MCF 10A (cell line): ENCODE measurements around the gene TUBG1. TPM values are rescaled to one million over a fixed set of nuclear protein-coding genes. Genes with fewer than 3 reads are reported as not detected.
"Not testable (repeated sequence)": the region's sequence is repeated elsewhere in the genome, so short reads cannot be mapped to it uniquely, and the experiment has no call there.

Experiments
- BruUV-seq: library from RNA; stranded (reverse); fragments of 400-500 nt; replicated peaks from 2 replicates; lab custom pipeline; 2021; lab: Mats Ljungman, UMichigan
- CTCF ChIA-PET: fragments of 300-600 bp; sonication (Branson Sonifier 250); formaldehyde crosslinking; extraction: SDS; loops from one replicate; lab custom pipeline; 2021; ENCODE audit warnings: antibody characterized with exemption, inconsistent platforms; lab: Yijun Ruan, JAX
- POLR2A ChIA-PET: fragments of 300-600, 350-650 bp; sonication (Branson Sonifier 250); formaldehyde crosslinking; extraction: SDS; loops from one replicate; lab custom pipeline; 2020; ENCODE audit warnings: antibody characterized with exemption, inconsistent platforms; lab: Yijun Ruan, JAX
- DNase-seq: peaks from one replicate; pipeline ENCODE4 v3.0.0-alpha.2; 2018; ENCODE audit not compliant: unreplicated experiment
- H3K27ac Mint-ChIP-seq: one replicate; pipeline ENCODE4 v1.8.0; 2022; ENCODE audit warnings: mild to moderate bottlenecking, low read depth, mixed read lengths; ENCODE audit not compliant: unreplicated experiment
- H3K27me3 Mint-ChIP-seq: one replicate; pipeline ENCODE4 v1.8.0; 2022; ENCODE audit warnings: mixed read lengths; ENCODE audit not compliant: insufficient read depth, unreplicated experiment
- H3K36me3 Mint-ChIP-seq: one replicate; pipeline ENCODE4 v1.8.0; 2022; ENCODE audit warnings: mild to moderate bottlenecking, moderate library complexity, mixed read lengths; ENCODE audit not compliant: insufficient read depth, unreplicated experiment
- H3K4me1 Mint-ChIP-seq: one replicate; pipeline ENCODE4 v1.8.0; 2022; ENCODE audit warnings: mixed read lengths; ENCODE audit not compliant: insufficient read depth, unreplicated experiment
- H3K4me3 Mint-ChIP-seq: one replicate; pipeline ENCODE4 v1.8.0; 2022; ENCODE audit warnings: mild to moderate bottlenecking, moderate library complexity, mixed read lengths; ENCODE audit not compliant: unreplicated experiment
- H3K9me3 Mint-ChIP-seq: one replicate; pipeline ENCODE4 v1.8.0; 2022; ENCODE audit warnings: mixed read lengths; ENCODE audit not compliant: unreplicated experiment
- intact Hi-C: fragments of 100-400 bp; cut with micrococcal nuclease; formaldehyde crosslinking; loops from 2 replicates; pipeline ENCODE4 v1.14.1; 2022
- total RNA-seq: library from RNA; stranded (reverse); gene quantifications from 2 replicates; pipeline ENCODE4 v1.2.3, GENCODE V29; 2022
- TF ChIP-seq, protein P1 (sequence below): fragments of 200-600 bp; IDR thresholded peaks from one replicate; pipeline ENCODE4 v1.8.0; 2022; ENCODE audit warnings: antibody characterized with exemption, mild to moderate bottlenecking; ENCODE audit not compliant: unreplicated experiment

Gene TUBG1
- total RNA-seq, 1 experiment from 2014 or later, result 60.2 TPM

- peaks cover 38% of the 10 kb centered on the region for H3K36me3 Mint-ChIP-seq
- H3K4me3 Mint-ChIP-seq, result no peak overlapping the region
- no TSS peak for BruUV-seq
- no peaks in the 10 kb centered on the region for H3K9me3 Mint-ChIP-seq
- ChIA-PET CTCF (interaction anchor here (0.7 kb wide), 1 partner anchor 10 kb away, joined by 3 read pairs; no protein-coding TSS in a partner anchor), POLR2A (interaction anchor here (0.6 to 0.7 kb wide), 3 partner anchors 11 to 69 kb away, joined by 3 to 7 read pairs (median 4); no protein-coding TSS in a partner anchor)
- TF ChIP-seq, protein P1, sequence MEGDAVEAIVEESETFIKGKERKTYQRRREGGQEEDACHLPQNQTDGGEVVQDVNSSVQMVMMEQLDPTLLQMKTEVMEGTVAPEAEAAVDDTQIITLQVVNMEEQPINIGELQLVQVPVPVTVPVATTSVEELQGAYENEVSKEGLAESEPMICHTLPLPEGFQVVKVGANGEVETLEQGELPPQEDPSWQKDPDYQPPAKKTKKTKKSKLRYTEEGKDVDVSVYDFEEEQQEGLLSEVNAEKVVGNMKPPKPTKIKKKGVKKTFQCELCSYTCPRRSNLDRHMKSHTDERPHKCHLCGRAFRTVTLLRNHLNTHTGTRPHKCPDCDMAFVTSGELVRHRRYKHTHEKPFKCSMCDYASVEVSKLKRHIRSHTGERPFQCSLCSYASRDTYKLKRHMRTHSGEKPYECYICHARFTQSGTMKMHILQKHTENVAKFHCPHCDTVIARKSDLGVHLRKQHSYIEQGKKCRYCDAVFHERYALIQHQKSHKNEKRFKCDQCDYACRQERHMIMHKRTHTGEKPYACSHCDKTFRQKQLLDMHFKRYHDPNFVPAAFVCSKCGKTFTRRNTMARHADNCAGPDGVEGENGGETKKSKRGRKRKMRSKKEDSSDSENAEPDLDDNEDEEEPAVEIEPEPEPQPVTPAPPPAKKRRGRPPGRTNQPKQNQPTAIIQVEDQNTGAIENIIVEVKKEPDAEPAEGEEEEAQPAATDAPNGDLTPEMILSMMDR, result no peak
- DNase-seq, result no peak
- intact Hi-C loops, result no loop called here
- no peaks in the 10 kb centered on the region for H3K27me3 Mint-ChIP-seq
- H3K27ac Mint-ChIP-seq, result no peak overlapping the region
- peaks cover 10% of the 10 kb centered on the region for H3K4me1 Mint-ChIP-seq
Measured at GRCh38 chr17:42613699-42614295, 4.3 kb downstream of the TUBG1 start.

GRCh38 chr17:42617956-42618431 is 8.5 kb downstream of the TUBG1 start:
- Mint-ChIP-seq H3K27ac (no peak overlapping the region), H3K27me3 (no peaks in the 10 kb centered on the region), H3K4me1 (peaks cover 15% of the 10 kb centered on the region), H3K4me3 (no peak overlapping the region), H3K9me3 (no peaks in the 10 kb centered on the region), H3K36me3 (peaks cover 32% of the 10 kb centered on the region)
- ChIA-PET CTCF (interaction anchor here (0.7 to 7.0 kb wide), 12 partner anchors 9 to 211 kb away, joined by 3 to 61 read pairs (median 4); partner anchors contain the start of genes PLEKHH3, RETREG3 and TUBG1), POLR2A (interaction anchor here (0.6 to 8.2 kb wide), 13 partner anchors 9 to 88 kb away, joined by 3 to 110 read pairs (median 9); partner anchors contain the start of genes PLEKHH3, PSMC3IP, RETREG3 and TUBG1)
- peak; percentile 14 for DNase-seq
- intact Hi-C loops, result loop anchor here (1.0 kb wide), 1 partner anchor 145 kb away; no protein-coding TSS in a partner anchor
- no TSS peak for BruUV-seq
- TF ChIP-seq, protein P1, result no peak

DNA sequence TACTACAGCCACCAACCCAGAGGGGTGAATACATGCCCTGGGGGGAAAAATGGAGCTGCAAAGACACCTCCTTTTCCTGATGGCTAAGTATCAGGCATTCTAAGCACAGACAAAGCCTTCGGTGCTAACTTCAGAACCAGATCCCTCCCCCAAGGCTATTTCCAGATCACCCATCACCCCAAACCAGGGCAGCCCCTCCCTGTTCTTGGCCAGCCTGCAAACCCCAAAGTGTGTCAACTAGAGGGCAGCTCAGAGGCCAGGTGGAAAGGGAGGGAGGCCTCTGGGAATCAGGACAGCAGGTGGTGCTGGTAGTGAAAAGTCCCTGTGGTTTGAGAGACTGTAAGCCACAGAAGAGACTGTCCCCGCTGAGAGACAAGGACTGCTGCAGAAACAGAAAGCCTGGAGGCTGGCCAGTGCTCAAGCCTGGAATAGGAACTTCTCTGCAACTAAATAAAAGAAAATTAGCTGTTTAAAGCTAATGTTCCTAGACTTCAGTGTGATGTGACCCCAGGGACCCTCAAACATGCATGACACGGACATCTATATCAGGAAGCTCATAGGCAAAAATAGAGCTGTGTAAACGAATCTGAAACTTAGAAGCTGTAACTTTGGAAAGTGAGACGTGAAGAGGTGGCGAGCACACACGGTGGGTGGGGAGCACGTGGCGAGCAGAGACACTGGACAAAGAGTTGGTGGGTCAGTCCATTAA is 9.1 kb downstream of the TUBG1 start:
- BruUV-seq, result no TSS peak
- peak; percentile 80 for DNase-seq
- peaks cover 15% of the 10 kb centered on the region for H3K4me1 Mint-ChIP-seq
- POLR2A ChIA-PET, result interaction anchor here (0.6 to 8.2 kb wide), 13 partner anchors 10 to 205 kb away, joined by 3 to 110 read pairs (median 9); partner anchors contain the start of genes BECN1, PLEKHH3, PSMC3IP and RETREG3
- TF ChIP-seq, protein P1, result peak; percentile 47
- CTCF ChIA-PET, result interaction anchor here (0.6 to 7.0 kb wide), 15 partner anchors 9 to 212 kb away, joined by 3 to 61 read pairs (median 4); partner anchors contain the start of genes PLEKHH3, RETREG3 and TUBG1
- intact Hi-C loops, result loop anchor here (1.0 kb wide), 1 partner anchor 145 kb away; no protein-coding TSS in a partner anchor
- H3K36me3 Mint-ChIP-seq, result peaks cover 26% of the 10 kb centered on the region
- no peak overlapping the region for H3K4me3 Mint-ChIP-seq
- no peaks in the 10 kb centered on the region for H3K27me3 Mint-ChIP-seq
- peak overlapping the region; percentile 42 for H3K27ac Mint-ChIP-seq
- no peaks in the 10 kb centered on the region for H3K9me3 Mint-ChIP-seq

DNA sequence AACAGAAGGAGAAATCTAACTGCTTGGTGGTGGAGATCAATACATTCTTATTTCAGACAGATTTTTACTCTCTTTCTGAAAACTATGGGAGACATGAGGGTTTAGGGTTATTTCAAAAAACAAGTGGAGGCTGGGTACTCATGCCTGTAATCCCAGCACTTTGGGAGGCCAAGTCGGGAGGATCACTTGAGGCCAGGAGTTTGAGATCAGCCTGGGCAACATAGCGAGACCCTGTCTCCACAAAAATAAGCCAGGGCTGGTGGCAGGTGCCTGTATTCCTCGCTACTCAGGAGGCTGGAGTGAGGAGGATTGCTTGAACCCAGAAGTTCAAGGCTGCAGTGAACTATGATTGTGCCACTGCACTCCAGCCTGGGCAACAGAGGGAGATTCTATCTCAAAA is 12.5 kb downstream of the TUBG1 start:
- BruUV-seq, H3K36me3 Mint-ChIP-seq, H3K9me3 Mint-ChIP-seq, DNase-seq, H3K27ac Mint-ChIP-seq, H3K4me3 Mint-ChIP-seq, H3K27me3 Mint-ChIP-seq: not testable (repeated sequence)
- CTCF ChIA-PET, result interaction anchor here (0.6 to 7.0 kb wide), 3 partner anchors 56 to 197 kb away, joined by 3 to 61 read pairs (median 4); partner anchors contain the start of gene PLEKHH3
- peaks cover 25% of the 10 kb centered on the region for H3K4me1 Mint-ChIP-seq
- intact Hi-C loops, result loop anchor here (5.0 kb wide), 1 partner anchor 55 kb away; the partner anchor contains the start of gene PLEKHH3
- POLR2A ChIA-PET, result interaction anchor here (0.7 to 8.2 kb wide), 8 partner anchors 11 to 786 kb away, joined by 3 to 110 read pairs (median 4); partner anchors contain the start of genes PLEKHH3, RETREG3 and TUBG1
